Measurements from ENCODE around the gene SCLY. TPM values are rescaled to one million over a fixed set of nuclear protein-coding genes. Genes with fewer than 3 reads are reported as not detected.

The SCLY gene
- total and polyA plus RNA-seq, 2 of the 13 experiments (the other 11 are each of a cell fraction or from before 2014, with no cell fraction given): 27.9 to 38.6 TPM

- TF ChIP-seq PAF1 (CRISPR knock-in tag; IDR thresholded peaks at IDR 0.05) (no peak), NFRKB (IDR thresholded peaks at IDR 0.05) (no peak), GFI1 (CRISPR knock-in tag; IDR thresholded peaks at IDR 0.05; ENCODE audit: borderline replicate concordance) (no peak), SALL1 (CRISPR knock-in tag; IDR thresholded peaks at IDR 0.05) (no peak), NFAT5 (CRISPR knock-in tag; IDR thresholded peaks at IDR 0.05) (no peak), REXO4 (CRISPR knock-in tag; IDR thresholded peaks at IDR 0.05; ENCODE audit: borderline replicate concordance) (no peak), EEA1 (CRISPR knock-in tag; IDR thresholded peaks at IDR 0.05; ENCODE audit: borderline replicate concordance) (no peak), ZNF33B (CRISPR knock-in tag; IDR thresholded peaks at IDR 0.05) (no peak), FOSL2 (CRISPR knock-in tag; IDR thresholded peaks at IDR 0.05) (no peak), ZNF513 (CRISPR knock-in tag; conservative IDR thresholded peaks at IDR 0.05) (no peak), SKI (IDR thresholded peaks at IDR 0.05; ENCODE audit: partially characterized antibody) (no peak), GATA4 (IDR thresholded peaks at IDR 0.05; ENCODE audit: borderline replicate concordance, low read depth) (no peak), CENPT (CRISPR knock-in tag; IDR thresholded peaks at IDR 0.05; ENCODE audit: low read depth) (no peak), ZNF614 (CRISPR knock-in tag; IDR thresholded peaks at IDR 0.05; ENCODE audit: borderline replicate concordance) (no peak), IRX3 (CRISPR knock-in tag; IDR thresholded peaks at IDR 0.05; ENCODE audit: borderline replicate concordance, low read depth) (no peak)
- TF ChIP-seq, protein P1, sequence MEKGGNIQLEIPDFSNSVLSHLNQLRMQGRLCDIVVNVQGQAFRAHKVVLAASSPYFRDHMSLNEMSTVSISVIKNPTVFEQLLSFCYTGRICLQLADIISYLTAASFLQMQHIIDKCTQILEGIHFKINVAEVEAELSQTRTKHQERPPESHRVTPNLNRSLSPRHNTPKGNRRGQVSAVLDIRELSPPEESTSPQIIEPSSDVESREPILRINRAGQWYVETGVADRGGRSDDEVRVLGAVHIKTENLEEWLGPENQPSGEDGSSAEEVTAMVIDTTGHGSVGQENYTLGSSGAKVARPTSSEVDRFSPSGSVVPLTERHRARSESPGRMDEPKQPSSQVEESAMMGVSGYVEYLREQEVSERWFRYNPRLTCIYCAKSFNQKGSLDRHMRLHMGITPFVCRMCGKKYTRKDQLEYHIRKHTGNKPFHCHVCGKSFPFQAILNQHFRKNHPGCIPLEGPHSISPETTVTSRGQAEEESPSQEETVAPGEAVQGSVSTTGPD (CRISPR knock-in tag; IDR thresholded peaks at IDR 0.05): peak; percentile 97
- TF ChIP-seq, protein P2, sequence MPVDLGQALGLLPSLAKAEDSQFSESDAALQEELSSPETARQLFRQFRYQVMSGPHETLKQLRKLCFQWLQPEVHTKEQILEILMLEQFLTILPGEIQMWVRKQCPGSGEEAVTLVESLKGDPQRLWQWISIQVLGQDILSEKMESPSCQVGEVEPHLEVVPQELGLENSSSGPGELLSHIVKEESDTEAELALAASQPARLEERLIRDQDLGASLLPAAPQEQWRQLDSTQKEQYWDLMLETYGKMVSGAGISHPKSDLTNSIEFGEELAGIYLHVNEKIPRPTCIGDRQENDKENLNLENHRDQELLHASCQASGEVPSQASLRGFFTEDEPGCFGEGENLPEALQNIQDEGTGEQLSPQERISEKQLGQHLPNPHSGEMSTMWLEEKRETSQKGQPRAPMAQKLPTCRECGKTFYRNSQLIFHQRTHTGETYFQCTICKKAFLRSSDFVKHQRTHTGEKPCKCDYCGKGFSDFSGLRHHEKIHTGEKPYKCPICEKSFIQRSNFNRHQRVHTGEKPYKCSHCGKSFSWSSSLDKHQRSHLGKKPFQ (CRISPR knock-in tag; IDR thresholded peaks at IDR 0.05; ENCODE audit: insufficient replicate concordance): no peak
- TF ChIP-seq, protein P3, sequence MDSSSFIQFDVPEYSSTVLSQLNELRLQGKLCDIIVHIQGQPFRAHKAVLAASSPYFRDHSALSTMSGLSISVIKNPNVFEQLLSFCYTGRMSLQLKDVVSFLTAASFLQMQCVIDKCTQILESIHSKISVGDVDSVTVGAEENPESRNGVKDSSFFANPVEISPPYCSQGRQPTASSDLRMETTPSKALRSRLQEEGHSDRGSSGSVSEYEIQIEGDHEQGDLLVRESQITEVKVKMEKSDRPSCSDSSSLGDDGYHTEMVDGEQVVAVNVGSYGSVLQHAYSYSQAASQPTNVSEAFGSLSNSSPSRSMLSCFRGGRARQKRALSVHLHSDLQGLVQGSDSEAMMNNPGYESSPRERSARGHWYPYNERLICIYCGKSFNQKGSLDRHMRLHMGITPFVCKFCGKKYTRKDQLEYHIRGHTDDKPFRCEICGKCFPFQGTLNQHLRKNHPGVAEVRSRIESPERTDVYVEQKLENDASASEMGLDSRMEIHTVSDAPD (CRISPR knock-in tag; IDR thresholded peaks at IDR 0.05): peak; percentile 96
These were observed 76.2 kb downstream of the SCLY start (continued) for GRCh38 chr2:238136820-238137537.
